Skeletal muscle satellite cell (primary cell): ENCODE data around the gene ROCK2.

Source experiments
- H3K27me3 ChIP-seq: 2 replicates; pipeline ENCODE4 v1.7.0; 2013; ENCODE audit warnings: low read length; ENCODE audit not compliant: control insufficient read depth, insufficient read depth
- H3K36me3 ChIP-seq: 2 replicates; pipeline ENCODE4 v1.7.0; 2013; ENCODE audit warnings: mild to moderate bottlenecking, control low read depth, low read length; ENCODE audit not compliant: insufficient read depth
- H3K4me1 ChIP-seq: 2 replicates; pipeline ENCODE4 v1.7.0; 2013; ENCODE audit warnings: low read length; ENCODE audit not compliant: control insufficient read depth, insufficient read depth
- H3K4me2 ChIP-seq: 2 replicates; pipeline ENCODE4 v1.7.0; 2013; ENCODE audit warnings: mild to moderate bottlenecking, low read length
- H3K4me3 ChIP-seq: 2 replicates; pipeline ENCODE4 v1.7.0; 2013; ENCODE audit warnings: low read length
- H3K9ac ChIP-seq: 2 replicates; pipeline ENCODE4 v1.7.0; 2013; ENCODE audit warnings: mild to moderate bottlenecking, low read depth, low read length, moderate library complexity
- H3K9me3 ChIP-seq: replicated peaks from 2 replicates; pipeline ENCODE4 v1.7.0; 2013; ENCODE audit warnings: mild to moderate bottlenecking, control low read depth, low read length

The ROCK2 gene

GRCh38 chr2:11163439-11164317 is 180.8 kb downstream of the ROCK2 start:
- H3K9me3 ChIP-seq: no peaks in the 10 kb centered on the region
- H3K36me3 ChIP-seq: no peaks in the 10 kb centered on the region
- H3K27me3 ChIP-seq: no peaks in the 10 kb centered on the region
- no peak overlapping the region for H3K9ac ChIP-seq
- no peak overlapping the region for H3K4me2 ChIP-seq
- H3K4me1 ChIP-seq: no peaks in the 10 kb centered on the region
- no peak overlapping the region for H3K4me3 ChIP-seq

- Histone ChIP-seq H3K4me3 (no peak overlapping the region), H3K27me3 (no peaks in the 10 kb centered on the region), H3K9ac (no peak overlapping the region), H3K9me3 (no peaks in the 10 kb centered on the region), H3K4me2 (no peak overlapping the region), H3K4me1 (no peaks in the 10 kb centered on the region), H3K36me3 (no peaks in the 10 kb centered on the region)
Measured at GRCh38 chr2:11161747-11162146, 182.7 kb downstream of the ROCK2 start.

GRCh38 chr2:11160731-11161455 is 183.5 kb downstream of the ROCK2 start:
- H3K27me3 ChIP-seq: no peaks in the 10 kb centered on the region
- H3K9ac ChIP-seq: no peak overlapping the region
- H3K4me2 ChIP-seq: no peak overlapping the region
- H3K9me3 ChIP-seq: no peaks in the 10 kb centered on the region
- no peaks in the 10 kb centered on the region for H3K36me3 ChIP-seq
- H3K4me1 ChIP-seq: peaks cover 3% of the 10 kb centered on the region
- no peak overlapping the region for H3K4me3 ChIP-seq

- H3K9ac ChIP-seq: no peak overlapping the region
- no peak overlapping the region for H3K4me3 ChIP-seq
- no peaks in the 10 kb centered on the region for H3K9me3 ChIP-seq
- H3K4me1 ChIP-seq: peaks cover 5% of the 10 kb centered on the region
- no peak overlapping the region for H3K4me2 ChIP-seq
- H3K36me3 ChIP-seq: no peaks in the 10 kb centered on the region
- no peaks in the 10 kb centered on the region for H3K27me3 ChIP-seq
Measured at GRCh38 chr2:11160256-11160655, 184.2 kb downstream of the ROCK2 start.

- peaks cover 6% of the 10 kb centered on the region for H3K4me1 ChIP-seq
- no peak overlapping the region for H3K4me3 ChIP-seq
- H3K4me2 ChIP-seq: no peak overlapping the region
- no peaks in the 10 kb centered on the region for H3K27me3 ChIP-seq
- H3K36me3 ChIP-seq: no peaks in the 10 kb centered on the region
- no peaks in the 10 kb centered on the region for H3K9me3 ChIP-seq
- H3K9ac ChIP-seq: no peak overlapping the region
Measured at GRCh38 chr2:11159574-11160170, 184.8 kb downstream of the ROCK2 start.

- H3K4me3 ChIP-seq: no peak overlapping the region
- no peaks in the 10 kb centered on the region for H3K27me3 ChIP-seq
- no peaks in the 10 kb centered on the region for H3K9me3 ChIP-seq
- H3K4me2 ChIP-seq: no peak overlapping the region
- no peaks in the 10 kb centered on the region for H3K36me3 ChIP-seq
- no peak overlapping the region for H3K9ac ChIP-seq
- peaks cover 12% of the 10 kb centered on the region for H3K4me1 ChIP-seq
Measured at GRCh38 chr2:11158916-11159573, 185.4 kb downstream of the ROCK2 start.

GRCh38 chr2:11157731-11158130 is 186.7 kb downstream of the ROCK2 start:
- no peak overlapping the region for H3K9ac ChIP-seq
- no peaks in the 10 kb centered on the region for H3K36me3 ChIP-seq
- no peak overlapping the region for H3K4me2 ChIP-seq

GRCh38 chr2:11157296-11157695 is 187.1 kb downstream of the ROCK2 start:
- peaks cover 5% of the 10 kb centered on the region for H3K27me3 ChIP-seq
- H3K4me3 ChIP-seq: no peak overlapping the region
- H3K4me1 ChIP-seq: peaks cover 12% of the 10 kb centered on the region
- no peak overlapping the region for H3K9ac ChIP-seq
- H3K4me2 ChIP-seq: no peak overlapping the region
- H3K9me3 ChIP-seq: no peaks in the 10 kb centered on the region
- H3K36me3 ChIP-seq: no peaks in the 10 kb centered on the region

More at GRCh38 chr2:11157731-11158130, 186.7 kb downstream of the ROCK2 start:
- no peaks in the 10 kb centered on the region for H3K9me3 ChIP-seq
- peaks cover 12% of the 10 kb centered on the region for H3K4me1 ChIP-seq
- peaks cover 4% of the 10 kb centered on the region for H3K27me3 ChIP-seq
- H3K4me3 ChIP-seq: no peak overlapping the region

GRCh38 chr2:11156396-11157075 is 187.9 kb downstream of the ROCK2 start:
- Histone ChIP-seq H3K4me2 (peak overlapping the region; percentile 83), H3K27me3 (peaks cover 5% of the 10 kb centered on the region), H3K9ac (no peak overlapping the region), H3K36me3 (no peaks in the 10 kb centered on the region), H3K4me3 (peak overlapping the region; percentile 92), H3K4me1 (peaks cover 12% of the 10 kb centered on the region), H3K9me3 (no peaks in the 10 kb centered on the region)

GRCh38 chr2:11155381-11156035 is 188.9 kb downstream of the ROCK2 start, which contains the start of gene SLC66A3:
Gene SLC66A3, plus strand, starts transcription at chr2:11155467. Its CDS starts 80 bp downstream, at chr2:11155547.
- peak within 1 kb of the TSS; percentile 92 for H3K9ac ChIP-seq
- H3K27me3 ChIP-seq: peaks cover 11% of the 10 kb centered on the region
- H3K36me3 ChIP-seq: no peaks in the 10 kb centered on the region
- peaks cover 12% of the 10 kb centered on the region for H3K4me1 ChIP-seq
- peak within 1 kb of the TSS; percentile 92 for H3K4me3 ChIP-seq
- peak within 1 kb of the TSS; percentile 100 for H3K4me2 ChIP-seq
- no peaks in the 10 kb centered on the region for H3K9me3 ChIP-seq
